LHCN-M2 (cell line): ENCODE data around the gene RABGGTA. TPM values are rescaled to one million over a fixed set of nuclear protein-coding genes. Genes with fewer than 3 reads are reported as not detected.
"Not testable (repeated sequence)": the region's sequence is repeated elsewhere in the genome, so short reads cannot be mapped to it uniquely, and the experiment has no call there.

Experiments
- DNase-seq: peaks from one replicate; pipeline ENCODE4 v3.0.0-alpha.2; 2012; ENCODE audit warnings: low read depth
- total RNA-seq: library from RNA; depleted of rRNA; stranded (reverse); fragments of >200 nt; gene quantifications from 2 replicates; pipeline ENCODE4 v1.2.3, GENCODE V29; 2014

RABGGTA gene
- total RNA-seq, 1 experiment from 2014 or later: 29.4 TPM

- no peak for DNase-seq
These were observed 28.0 kb downstream of the RABGGTA start for GRCh38 chr14:24243336-24243836.

GRCh38 chr14:24241829-24242443 is 29.5 kb downstream of the RABGGTA start:
- peak; percentile 87 for DNase-seq

DNA sequence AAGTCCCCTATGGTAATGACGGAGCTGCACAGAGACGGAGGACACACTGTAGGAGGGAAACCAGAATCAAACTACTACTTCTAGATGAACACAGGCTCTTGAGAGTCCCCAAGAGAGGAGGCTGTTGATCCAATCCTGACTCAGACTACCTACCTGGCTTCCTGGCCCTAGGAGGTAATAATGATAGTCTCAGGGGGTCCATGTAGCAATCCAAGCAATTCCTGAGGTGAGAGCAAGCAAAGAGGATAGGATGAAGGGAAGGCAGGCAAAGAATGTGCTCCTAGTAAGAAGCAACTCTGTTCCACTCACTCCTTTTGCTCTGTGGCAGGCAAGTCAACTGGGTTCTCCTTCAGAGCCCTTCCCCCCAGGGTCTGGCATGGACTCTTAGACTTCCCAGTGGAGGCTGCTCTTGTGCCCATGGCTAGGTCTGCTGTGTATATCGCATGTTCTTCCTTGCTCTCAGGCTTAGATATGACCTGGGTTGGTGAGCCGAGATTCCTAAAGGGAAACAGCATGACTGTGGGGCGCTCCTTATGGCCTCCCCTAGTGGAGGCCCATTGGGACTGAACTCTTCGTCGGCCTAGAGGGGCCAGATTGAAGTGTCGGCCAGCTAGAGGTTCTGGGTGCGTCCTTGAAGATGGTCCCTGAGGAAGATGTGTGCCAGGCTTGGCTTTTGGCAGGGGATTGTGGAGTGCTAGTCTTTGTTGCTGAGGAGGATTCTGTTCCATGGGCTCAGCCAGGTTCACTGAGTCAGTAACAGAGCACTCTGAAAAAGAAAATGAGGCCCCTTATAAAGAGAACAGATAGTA is 31.1 kb downstream of the RABGGTA start:
- no peak for DNase-seq

GRCh38 chr14:24238527-24239037 is 32.8 kb downstream of the RABGGTA start:
- no peak for DNase-seq

- no peak for DNase-seq
These were observed 33.3 kb downstream of the RABGGTA start for GRCh38 chr14:24238123-24238522.

- DNase-seq: peak; percentile 65
These were observed 33.9 kb downstream of the RABGGTA start for GRCh38 chr14:24237463-24237955.

DNA sequence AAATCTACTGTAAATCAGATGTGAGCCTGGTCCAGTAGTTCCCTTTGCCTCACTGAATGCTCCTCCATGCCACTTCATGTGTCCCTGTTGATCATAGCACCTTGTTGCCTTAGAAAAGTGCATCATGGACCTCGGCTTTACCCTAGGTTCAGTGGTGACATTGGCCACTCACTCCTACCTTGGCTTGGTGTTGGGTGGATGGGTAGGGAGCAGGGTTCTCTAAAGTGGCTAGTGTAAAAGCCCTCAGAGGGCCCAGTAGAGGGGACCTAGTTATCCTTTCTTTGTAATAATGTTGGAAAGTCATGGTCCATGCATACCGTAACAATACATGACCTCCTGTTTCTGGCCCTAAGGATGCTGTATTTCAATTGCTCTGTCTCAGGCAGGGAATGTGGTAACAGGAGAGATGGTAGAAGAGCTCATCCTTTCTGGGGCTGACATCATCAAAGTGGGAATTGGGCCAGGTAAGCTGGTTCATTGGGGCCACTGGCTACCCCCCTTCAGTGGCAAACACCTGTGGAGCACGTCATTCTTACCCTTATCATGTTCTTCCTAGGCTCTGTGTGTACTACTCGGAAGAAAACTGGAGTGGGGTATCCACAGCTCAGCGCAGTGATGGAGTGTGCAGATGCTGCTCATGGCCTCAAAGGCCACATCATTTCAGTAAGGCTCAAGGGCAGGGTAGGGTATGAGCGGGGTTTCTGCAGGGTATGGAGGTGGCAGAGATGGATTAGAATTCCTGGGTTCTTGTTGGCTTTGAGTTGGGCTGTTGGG is 34.5 kb downstream of the RABGGTA start:
- DNase-seq: no peak

DNA sequence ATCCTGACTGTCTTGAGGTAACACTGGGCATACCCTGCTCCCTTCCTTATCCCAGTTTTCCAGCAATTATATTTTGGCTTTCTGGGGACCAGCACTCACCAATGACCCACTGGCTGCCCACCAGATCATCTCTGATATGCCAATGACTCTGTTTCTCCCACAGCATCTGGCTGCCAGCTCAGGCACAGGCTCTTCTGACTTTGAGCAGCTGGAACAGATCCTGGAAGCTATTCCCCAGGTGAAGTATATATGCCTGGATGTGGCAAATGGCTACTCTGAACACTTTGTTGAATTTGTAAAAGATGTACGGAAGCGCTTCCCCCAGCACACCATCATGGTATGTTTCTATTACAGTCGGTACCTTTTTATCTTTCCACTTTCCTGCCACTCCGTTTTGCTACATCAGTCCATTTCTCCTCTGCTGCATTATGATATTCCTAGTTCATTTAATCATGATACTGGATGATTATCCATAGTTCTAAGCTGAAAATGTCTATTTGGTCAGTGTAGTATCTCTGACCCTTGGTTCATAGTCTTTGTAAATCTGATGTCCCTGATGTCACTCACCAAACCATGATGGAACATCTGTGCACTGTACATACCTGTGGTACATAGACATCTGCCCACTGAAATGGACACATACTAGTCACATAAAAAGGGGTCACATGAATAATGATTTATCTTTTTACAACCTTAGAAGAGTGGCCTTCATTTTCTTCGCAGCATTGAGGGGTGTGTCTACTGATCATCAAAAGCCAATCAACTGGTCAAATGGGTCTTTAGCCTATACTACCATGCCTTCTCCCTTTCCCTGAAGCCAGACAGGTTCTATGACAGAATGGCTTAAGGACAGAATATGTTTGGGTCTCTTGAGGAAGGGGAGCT is 35.4 kb downstream of the RABGGTA start:
- no peak for DNase-seq

DNA sequence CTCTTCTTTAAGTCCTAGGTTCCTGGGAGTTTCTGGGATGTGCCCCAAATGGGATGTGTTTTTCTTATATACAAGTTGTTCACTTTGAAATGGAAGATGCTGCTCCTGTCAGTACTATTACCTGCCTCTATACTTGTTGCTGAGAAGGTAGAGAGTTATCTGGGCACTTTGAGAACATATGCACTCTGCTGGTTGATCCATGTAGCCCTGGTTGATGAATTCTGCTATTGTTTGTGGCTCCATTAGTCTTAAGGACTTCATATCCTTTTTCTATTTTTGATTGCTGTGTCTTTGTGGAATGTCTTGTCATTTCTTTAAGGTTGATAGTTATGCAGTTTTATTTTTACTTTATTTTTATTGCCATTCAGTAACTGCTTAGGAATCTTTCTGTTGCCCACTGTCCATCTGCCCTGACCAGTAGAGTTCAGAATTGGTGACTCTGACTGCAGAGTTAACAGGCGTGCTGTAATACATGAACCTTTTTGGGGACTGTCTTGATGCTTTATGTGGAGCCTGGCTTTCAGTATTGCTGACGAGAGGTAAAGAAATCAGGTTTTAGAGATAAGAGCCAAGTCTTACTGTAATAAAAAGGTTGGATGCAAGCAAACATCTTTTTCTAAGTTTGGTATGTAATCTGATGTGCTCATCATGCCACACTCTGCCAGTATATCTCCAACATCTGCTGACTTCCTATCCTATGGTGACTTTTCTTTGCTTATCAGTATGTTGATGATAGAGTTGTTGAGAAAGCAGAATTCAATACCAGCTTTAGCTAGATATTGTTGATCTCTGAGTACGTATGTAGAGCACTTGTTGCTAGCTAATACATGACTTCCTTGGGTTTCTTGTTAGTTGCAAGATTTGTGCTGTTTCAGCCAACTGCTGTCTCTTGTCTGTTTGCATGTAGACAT is 37.0 kb downstream of the RABGGTA start:
- DNase-seq: no peak

GRCh38 chr14:24233538-24233866 is 37.9 kb downstream of the RABGGTA start:
- no peak for DNase-seq

DNA sequence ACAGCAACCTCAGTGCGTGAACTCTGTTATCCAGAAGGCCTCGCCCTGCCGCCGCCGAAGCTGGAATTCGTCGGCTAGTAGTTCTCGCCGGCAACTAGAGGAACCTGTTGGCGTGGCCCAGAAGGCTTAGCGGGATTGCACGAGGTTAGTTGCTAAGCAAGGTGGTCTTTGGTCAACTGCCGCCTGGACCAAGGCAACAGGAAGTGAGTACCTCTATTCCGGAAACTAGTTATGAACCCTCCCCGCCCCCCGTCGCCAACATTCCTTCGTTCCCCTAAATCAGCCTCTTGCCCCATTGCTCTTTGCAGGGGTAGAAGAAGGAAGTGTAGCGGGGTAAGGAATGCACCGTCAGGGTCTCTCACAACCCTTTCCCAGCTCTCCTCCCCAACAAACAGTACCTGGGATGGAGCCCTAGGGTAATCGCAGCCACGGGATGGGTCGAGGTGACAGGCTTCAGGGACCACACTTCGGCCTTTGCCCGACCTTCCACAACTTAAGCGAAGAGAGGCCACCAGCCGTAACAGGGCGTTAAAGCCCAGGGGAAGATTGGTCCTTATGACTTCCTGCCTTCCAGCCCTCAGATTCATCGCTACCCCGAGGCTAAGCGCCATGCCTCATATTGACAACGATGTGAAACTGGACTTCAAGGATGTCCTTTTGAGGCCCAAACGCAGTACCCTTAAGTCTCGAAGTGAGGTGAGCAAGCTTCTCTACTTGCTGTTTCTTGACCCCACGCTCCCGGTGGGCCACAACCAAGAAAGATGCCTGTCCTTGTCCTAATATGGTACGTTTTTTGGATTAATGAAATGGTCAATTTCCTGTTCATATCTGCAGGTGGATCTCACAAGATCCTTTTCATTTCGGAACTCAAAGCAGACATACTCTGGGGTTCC is 38.5 kb downstream of the RABGGTA start, which contains the start of gene GMPR2:
TSS of gene GMPR2 (plus strand) at position 285 of the 893 bp plus-strand sequence. CDS start at position 610, 325 bp downstream.
- DNase-seq: peak; percentile 5

DNA sequence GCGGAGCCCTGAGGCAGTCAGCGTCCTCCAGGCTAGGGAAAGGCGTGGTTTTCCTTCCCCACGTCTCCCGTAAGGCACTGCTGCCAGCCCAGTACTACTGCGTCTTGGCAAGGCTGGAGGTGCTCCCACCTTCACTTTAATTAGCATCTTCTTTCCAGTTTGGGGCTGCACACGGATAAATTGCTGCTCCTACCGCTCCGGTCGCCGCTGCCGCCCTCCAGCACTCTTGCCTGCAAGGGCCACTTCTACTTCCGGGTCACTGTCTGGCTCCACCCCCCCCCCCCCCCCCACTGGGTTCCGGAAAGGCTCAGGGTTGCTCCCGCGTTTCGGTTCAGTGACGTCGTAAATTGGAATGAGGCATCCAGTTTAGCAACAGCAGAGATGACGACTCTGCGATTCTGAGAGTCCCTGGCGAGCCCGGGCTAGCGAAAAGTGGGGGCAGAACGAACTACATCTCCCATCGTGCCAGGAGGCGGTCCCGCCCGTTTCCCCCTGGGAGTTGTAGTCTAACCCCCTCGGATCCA is 39.2 kb downstream of the RABGGTA start, which contains the start of gene NEDD8:
TSS of gene NEDD8 (minus strand) at position 247 of the 524 bp plus-strand sequence. CDS start at position 147, 100 bp downstream.
- peak; percentile 98 for DNase-seq

- no peak for DNase-seq
These were observed 39.9 kb downstream of the RABGGTA start for GRCh38 chr14:24231263-24232120.

DNA sequence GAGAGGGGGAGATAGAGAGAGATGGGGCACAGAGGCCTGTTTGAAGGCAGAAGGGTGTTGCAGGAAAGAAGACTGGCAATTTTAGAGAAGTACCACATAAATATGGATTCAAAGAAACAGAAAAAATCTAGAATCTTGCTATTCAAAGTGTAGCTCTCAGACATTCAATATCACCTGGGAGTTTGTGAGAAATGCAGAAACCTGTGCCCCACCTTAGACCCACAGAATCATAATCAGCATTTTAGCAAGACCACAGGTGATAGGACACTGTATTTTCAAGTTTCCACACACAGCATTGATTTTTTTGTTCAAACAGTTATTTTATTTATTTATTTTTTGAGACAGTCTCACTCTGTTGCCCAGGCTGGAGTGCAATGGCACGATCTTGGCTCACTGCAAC is 42.5 kb downstream of the RABGGTA start:
- no peak for DNase-seq

DNA sequence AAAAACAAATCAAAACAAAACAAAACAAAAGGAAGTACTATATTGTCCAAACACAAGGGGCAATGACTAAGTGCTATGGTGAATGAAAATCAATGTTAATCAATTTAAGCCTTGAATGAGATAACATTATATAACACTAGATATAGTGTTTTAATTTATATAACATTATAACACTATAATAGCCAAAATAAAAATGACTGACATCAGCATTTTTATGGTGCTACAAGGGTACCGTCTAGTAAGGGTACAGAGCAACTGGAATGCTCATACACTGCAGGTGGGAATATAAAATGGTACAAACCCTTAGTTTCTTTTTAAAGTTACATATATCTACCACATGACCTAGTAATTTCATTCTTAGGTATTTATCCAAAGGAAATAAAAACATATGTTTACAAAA is 44.9 kb downstream of the RABGGTA start:
- no peak for DNase-seq

DNA sequence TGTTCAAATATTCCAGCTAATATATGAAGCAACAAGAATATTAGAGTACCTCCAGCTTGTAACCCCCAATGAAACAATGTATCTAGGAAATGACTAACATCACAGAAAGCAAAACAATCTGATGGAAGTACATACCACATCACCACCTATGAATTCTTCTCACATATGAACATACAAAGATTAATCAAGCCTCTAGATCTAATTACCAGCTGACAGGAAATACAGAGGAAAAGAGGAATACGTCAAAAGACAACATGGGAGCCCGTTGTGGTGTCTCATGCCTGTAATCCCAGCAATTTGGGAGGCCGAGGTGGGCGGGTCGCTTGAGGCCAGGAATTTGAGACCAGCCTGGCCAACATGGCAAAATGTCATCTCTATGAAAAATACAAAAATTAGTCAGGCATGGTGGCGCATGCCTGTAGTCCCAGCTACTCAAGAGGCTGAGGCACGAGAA is 46.8 kb downstream of the RABGGTA start:
- peak; percentile 83 for DNase-seq

GRCh38 chr14:24222987-24223386 is 48.4 kb downstream of the RABGGTA start:
- DNase-seq: not testable (repeated sequence)
